ENCODE data around the gene JARID2.

The JARID2 gene

GRCh38 chr6:15358579-15359327, 112.9 kb downstream of the JARID2 start:
- no peak for DNase-seq (ENCODE audit: low read depth)

GRCh38 chr6:15359335-15359862, 113.5 kb downstream of the JARID2 start:
- no peak for DNase-seq (ENCODE audit: low read depth)

- DNase-seq (ENCODE audit: low read depth) = no peak
Measured at GRCh38 chr6:15360300-15360699, 114.4 kb downstream of the JARID2 start.

GRCh38 chr6:15361197-15361596, 115.3 kb downstream of the JARID2 start:
- no peak for DNase-seq (ENCODE audit: low read depth)

GRCh38 chr6:15362274-15363160, 116.6 kb downstream of the JARID2 start:
- no peak for DNase-seq (ENCODE audit: low read depth)

- DNase-seq (ENCODE audit: low read depth) = no peak
Measured at GRCh38 chr6:15363164-15363522, 117.3 kb downstream of the JARID2 start.

- DNase-seq (ENCODE audit: low read depth) = no peak
Measured at GRCh38 chr6:15363523-15364400, 117.9 kb downstream of the JARID2 start.

GRCh38 chr6:15364401-15365037, 118.7 kb downstream of the JARID2 start:
- no peak for DNase-seq (ENCODE audit: low read depth)

- DNase-seq (ENCODE audit: low read depth) = peak; percentile 88
Measured at GRCh38 chr6:15365273-15365687, 119.4 kb downstream of the JARID2 start.

GRCh38 chr6:15366003-15366535, 120.2 kb downstream of the JARID2 start:
- DNase-seq (ENCODE audit: low read depth) = no peak

GRCh38 chr6:15366879-15367278, 121.0 kb downstream of the JARID2 start:
- no peak for DNase-seq (ENCODE audit: low read depth)

- DNase-seq (ENCODE audit: low read depth) = peak; percentile 29
Measured at GRCh38 chr6:15368186-15368585, 122.3 kb downstream of the JARID2 start.

- DNase-seq (ENCODE audit: low read depth) = no peak
Measured at GRCh38 chr6:15368873-15369272, 123.0 kb downstream of the JARID2 start.

GRCh38 chr6:15369838-15370237, 124.0 kb downstream of the JARID2 start:
- DNase-seq (ENCODE audit: low read depth) = peak; percentile 63

GRCh38 chr6:15370733-15371671, 125.1 kb downstream of the JARID2 start:
- DNase-seq (ENCODE audit: low read depth) = no peak

- DNase-seq (ENCODE audit: low read depth) = no peak
Measured at GRCh38 chr6:15372932-15373331, 127.1 kb downstream of the JARID2 start.

GRCh38 chr6:15374119-15374518, 128.2 kb downstream of the JARID2 start:
- no peak for DNase-seq (ENCODE audit: low read depth)

- DNase-seq (ENCODE audit: low read depth) = no peak
Measured at GRCh38 chr6:15375018-15375417, 129.1 kb downstream of the JARID2 start.

GRCh38 chr6:15375638-15376290, 129.9 kb downstream of the JARID2 start:
- peak; percentile 53 for DNase-seq (ENCODE audit: low read depth)

Measured in fibroblast of gingiva (primary cell).